CD4-positive, CD25-positive, alpha-beta regulatory T cell (primary cell): ENCODE data around the gene GRIK3. TPM values are rescaled to one million over a fixed set of nuclear protein-coding genes. Genes with fewer than 3 reads are reported as not detected.

ENCODE experiments used
- ATAC-seq, 2 donors: fragments of 150-1000 bp; cut with Tn5 transposase; one replicate each; pipeline ENCODE4 v1.10.0; 2021; ENCODE audit warnings: low read depth in 2 of 2, moderate number of reproducible peaks in 2 of 2, moderate library complexity in 1 of 2
- DNase-seq, 3 donors: peaks; one replicate each; pipeline versions ENCODE4 v3.0.0 to v3.0.0-alpha.2; 2012 to 2022; ENCODE audit warnings: mixed read lengths in 1 of 3
- H3K27ac ChIP-seq: one replicate; pipeline ENCODE4 v1.7.0; 2013; ENCODE audit warnings: mild to moderate bottlenecking, low read length; ENCODE audit not compliant: insufficient read depth, poor library complexity, severe bottlenecking
- H3K27me3 ChIP-seq: one replicate; pipeline ENCODE4 v1.7.0; 2013; ENCODE audit warnings: low read length; ENCODE audit not compliant: control insufficient read depth, insufficient read depth
- H3K36me3 ChIP-seq: one replicate; pipeline ENCODE4 v1.7.0; 2013; ENCODE audit warnings: mild to moderate bottlenecking, low read length, moderate library complexity; ENCODE audit not compliant: control insufficient read depth, insufficient read depth
- H3K4me1 ChIP-seq: 2 replicates; pipeline ENCODE4 v1.7.0; 2013; ENCODE audit warnings: mild to moderate bottlenecking, low read length; ENCODE audit not compliant: insufficient read depth, control insufficient read depth, poor library complexity, severe bottlenecking
- H3K4me3 ChIP-seq: one replicate; pipeline ENCODE4 v1.7.0; 2013; ENCODE audit warnings: low read depth, mild to moderate bottlenecking, low read length, moderate library complexity
- H3K9me3 ChIP-seq, 2 experiments: 1 replicate in 1 of 2; 2 replicates in 1 of 2; pipeline ENCODE4 v1.7.0; 2013; ENCODE audit warnings: low read length in 2 of 2, mild to moderate bottlenecking in 1 of 2, moderate library complexity in 1 of 2; ENCODE audit not compliant: control insufficient read depth in 2 of 2
- H3K27ac Mint-ChIP-seq, 3 donors: one replicate each; pipeline ENCODE4 v1.8.0; 2020 to 2022; ENCODE audit warnings: mild to moderate bottlenecking in 3 of 3, mixed read lengths in 3 of 3, moderate library complexity in 2 of 3
- H3K27me3 Mint-ChIP-seq: one replicate; pipeline ENCODE4 v1.8.0; 2022; ENCODE audit warnings: mild to moderate bottlenecking, mixed read lengths
- H3K36me3 Mint-ChIP-seq: one replicate; pipeline ENCODE4 v1.8.0; 2020; ENCODE audit warnings: mixed read lengths
- H3K4me1 Mint-ChIP-seq, 4 donors: one replicate each; pipeline ENCODE4 v1.8.0; 2020 to 2022; ENCODE audit warnings: mixed read lengths in 4 of 4, mild to moderate bottlenecking in 1 of 4
- H3K4me3 Mint-ChIP-seq, 4 donors: one replicate each; pipeline ENCODE4 v1.8.0; 2020 to 2022; ENCODE audit warnings: mild to moderate bottlenecking in 4 of 4, mixed read lengths in 4 of 4, moderate library complexity in 3 of 4
- H3K9me3 Mint-ChIP-seq, 7 donors: one replicate each; pipeline ENCODE4 v1.8.0; 2020 to 2022; ENCODE audit warnings: mixed read lengths in 7 of 7, mild to moderate bottlenecking in 3 of 7, moderate library complexity in 2 of 7
- polyA plus RNA-seq, 4 donors: library from polyadenylated mRNA; unstranded; fragments of 300-500 nt; fragmentation: Illumina TruSeq; gene quantifications; one replicate each; pipeline ENCODE4 v1.2.3, GENCODE V29; 2021
- total RNA-seq: library from RNA; stranded (reverse); gene quantifications from one replicate; pipeline ENCODE4 v1.2.3, GENCODE V29; 2022

Gene GRIK3
- total and polyA plus RNA-seq, 5 donors from 2014 or later, result not detected

- no peak for ATAC-seq
- no peaks in the 10 kb centered on the region for H3K4me1 Mint-ChIP-seq
- Histone ChIP-seq H3K4me3 (no peak overlapping the region), H3K27ac (no peak overlapping the region), H3K36me3 (no peaks in the 10 kb centered on the region), H3K9me3 (no peaks in the 10 kb centered on the region), H3K27me3 (peaks cover 3% of the 10 kb centered on the region), H3K4me1 (no peaks in the 10 kb centered on the region)
- H3K9me3 Mint-ChIP-seq, result peaks cover 0 to 3% (median 0%) of the 10 kb centered on the region in 7 donors
- no peak for DNase-seq
- no peak overlapping the region for H3K4me3 Mint-ChIP-seq
- H3K27ac Mint-ChIP-seq, result no peak overlapping the region
- H3K36me3 Mint-ChIP-seq, result no peaks in the 10 kb centered on the region
- peaks cover 4% of the 10 kb centered on the region for H3K27me3 Mint-ChIP-seq
These were observed 39.0 kb upstream of the GRIK3 start for GRCh38 chr1:37073152-37073853.

DNA sequence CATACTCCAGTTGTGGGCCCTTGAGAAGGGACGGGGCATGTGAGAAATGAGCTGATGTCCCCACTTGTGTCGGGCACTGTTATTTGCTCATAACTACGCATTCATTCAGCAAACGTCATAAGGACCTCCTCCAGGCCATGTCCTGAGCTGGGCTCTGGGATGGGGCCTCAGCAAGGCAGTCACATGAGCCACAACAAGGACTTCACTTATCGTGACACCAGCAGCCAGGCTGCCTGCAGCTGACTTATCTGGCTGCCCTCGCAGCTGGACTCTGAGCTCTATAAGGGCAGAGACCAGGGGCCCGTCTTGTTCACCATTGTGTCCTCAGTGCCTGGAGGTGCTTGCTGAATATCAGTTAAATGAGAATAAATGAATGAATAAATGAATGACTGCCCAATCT, 37.5 kb upstream of the GRIK3 start:
- H3K9me3 ChIP-seq, result no peaks in the 10 kb centered on the region

DNA sequence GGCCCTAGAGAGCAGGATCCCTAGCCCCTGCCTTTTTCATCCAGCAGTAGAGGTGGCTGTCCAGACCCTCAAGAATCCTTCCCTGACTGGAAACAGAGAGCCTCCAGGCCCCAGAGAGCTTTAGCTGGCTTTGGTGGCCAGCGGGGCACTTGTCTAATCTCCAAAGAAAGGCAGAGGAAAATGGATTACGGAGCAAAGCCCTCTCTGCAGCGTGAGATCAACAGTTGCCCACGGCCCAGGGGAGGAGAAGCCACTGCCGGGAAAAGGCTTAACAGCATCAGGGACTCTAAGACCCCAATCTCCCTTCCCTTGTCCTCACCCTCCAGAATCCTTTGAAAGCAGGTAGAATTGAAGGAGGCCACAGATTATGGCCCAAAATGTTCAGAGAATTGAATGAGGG, 35.8 kb upstream of the GRIK3 start:
- H3K36me3 ChIP-seq, result no peaks in the 10 kb centered on the region
- no peaks in the 10 kb centered on the region for H3K4me1 ChIP-seq
- H3K4me3 ChIP-seq, result no peak overlapping the region
- peaks cover 4% of the 10 kb centered on the region for H3K27me3 Mint-ChIP-seq
- no peak overlapping the region for H3K27ac Mint-ChIP-seq
- H3K9me3 ChIP-seq, result no peaks in the 10 kb centered on the region
- H3K4me3 Mint-ChIP-seq, result no peak overlapping the region
- H3K9me3 Mint-ChIP-seq, result no peaks in the 10 kb centered on the region
- DNase-seq, result no peak
- H3K27me3 ChIP-seq, result peaks cover 3% of the 10 kb centered on the region
- H3K27ac ChIP-seq, result no peak overlapping the region
- ATAC-seq, result no peak
- H3K4me1 Mint-ChIP-seq, result no peaks in the 10 kb centered on the region
- H3K36me3 Mint-ChIP-seq, result no peaks in the 10 kb centered on the region

More for the DNA sequence above, 37.5 kb upstream of the GRIK3 start:
- Mint-ChIP-seq H3K27me3 (peaks cover 4% of the 10 kb centered on the region), H3K36me3 (no peaks in the 10 kb centered on the region), H3K4me3 (no peak overlapping the region), H3K4me1 (no peaks in the 10 kb centered on the region), H3K27ac (no peak overlapping the region), H3K9me3 (no peaks in the 10 kb centered on the region)
- DNase-seq (no peak), ATAC-seq (no peak)
- Histone ChIP-seq H3K4me3 (no peak overlapping the region), H3K27ac (no peak overlapping the region), H3K4me1 (no peaks in the 10 kb centered on the region), H3K27me3 (peaks cover 3% of the 10 kb centered on the region), H3K36me3 (no peaks in the 10 kb centered on the region)

- no peaks in the 10 kb centered on the region for H3K9me3 ChIP-seq
- no peaks in the 10 kb centered on the region for H3K9me3 Mint-ChIP-seq
- no peak overlapping the region for H3K4me3 Mint-ChIP-seq
- no peak for DNase-seq
- H3K4me3 ChIP-seq, result no peak overlapping the region
- no peaks in the 10 kb centered on the region for H3K4me1 ChIP-seq
- no peaks in the 10 kb centered on the region for H3K36me3 Mint-ChIP-seq
- peaks cover 6% of the 10 kb centered on the region for H3K27me3 Mint-ChIP-seq
- no peak for ATAC-seq
- H3K27me3 ChIP-seq, result peaks cover 3% of the 10 kb centered on the region
- H3K4me1 Mint-ChIP-seq, result no peaks in the 10 kb centered on the region
- H3K27ac Mint-ChIP-seq, result no peak overlapping the region
- H3K27ac ChIP-seq, result no peak overlapping the region
- no peaks in the 10 kb centered on the region for H3K36me3 ChIP-seq
These were observed 35.1 kb upstream of the GRIK3 start for GRCh38 chr1:37069406-37069805.

GRCh38 chr1:37068897-37069296, 34.6 kb upstream of the GRIK3 start:
- no peak overlapping the region for H3K4me3 ChIP-seq
- H3K27ac Mint-ChIP-seq, result no peak overlapping the region

DNA sequence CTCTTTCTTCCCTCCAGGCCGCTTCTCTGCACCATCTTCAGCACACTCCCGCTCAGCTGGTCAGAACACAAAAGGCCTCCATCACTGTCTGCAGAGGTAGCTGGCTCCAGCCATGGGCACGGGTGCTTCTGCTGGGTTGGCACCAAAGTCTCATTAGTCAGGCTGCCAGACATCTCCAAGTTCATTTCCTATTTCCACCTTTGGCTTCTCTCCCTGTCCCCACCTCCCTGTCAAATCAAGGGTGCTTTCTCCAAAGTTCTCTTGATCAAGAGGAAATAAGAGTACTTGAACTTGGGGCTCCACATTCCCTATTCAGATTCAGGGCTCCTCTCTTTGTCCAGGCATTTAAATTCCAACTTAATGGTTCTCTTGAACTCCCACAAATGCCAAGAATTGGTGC, 33.9 kb upstream of the GRIK3 start:
- H3K4me3 Mint-ChIP-seq, result no peak overlapping the region

More at GRCh38 chr1:37068897-37069296, 34.6 kb upstream of the GRIK3 start:
- Mint-ChIP-seq H3K36me3 (no peaks in the 10 kb centered on the region), H3K4me1 (no peaks in the 10 kb centered on the region), H3K4me3 (no peak overlapping the region), H3K27me3 (peaks cover 9% of the 10 kb centered on the region), H3K9me3 (no peaks in the 10 kb centered on the region)
- no peak for ATAC-seq
- no peaks in the 10 kb centered on the region for H3K36me3 ChIP-seq
- no peak for DNase-seq
- no peaks in the 10 kb centered on the region for H3K4me1 ChIP-seq
- H3K9me3 ChIP-seq, result no peaks in the 10 kb centered on the region
- no peak overlapping the region for H3K27ac ChIP-seq
- peaks cover 3% of the 10 kb centered on the region for H3K27me3 ChIP-seq

DNA sequence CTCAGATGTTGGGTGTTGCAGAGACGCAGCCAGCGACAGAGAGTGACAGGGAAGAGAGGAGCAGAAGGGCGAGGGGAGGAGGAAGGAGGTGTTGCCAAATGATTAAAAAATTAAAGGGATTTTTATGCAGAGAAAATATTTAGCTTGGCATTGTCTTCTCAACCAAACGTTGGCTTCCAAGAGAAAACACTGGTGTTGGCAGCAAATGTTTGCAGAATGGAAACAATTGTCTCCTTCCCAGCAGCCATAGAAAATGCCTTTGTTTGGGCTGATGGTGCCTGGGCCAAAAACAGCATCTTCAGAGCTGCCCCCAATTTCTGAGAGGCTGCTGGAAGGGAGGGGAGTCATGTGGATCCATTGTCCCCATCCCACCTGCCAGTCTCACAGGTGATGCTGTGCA, 29.7 kb upstream of the GRIK3 start:
- H3K36me3 ChIP-seq, result no peaks in the 10 kb centered on the region
- Mint-ChIP-seq H3K4me1 (no peaks in the 10 kb centered on the region), H3K4me3 (no peak overlapping the region), H3K9me3 (no peaks in the 10 kb centered on the region), H3K36me3 (no peaks in the 10 kb centered on the region), H3K27me3 (peaks cover 13% of the 10 kb centered on the region), H3K27ac (no peak overlapping the region)
- no peaks in the 10 kb centered on the region for H3K27me3 ChIP-seq
- no peaks in the 10 kb centered on the region for H3K4me1 ChIP-seq
- no peaks in the 10 kb centered on the region for H3K9me3 ChIP-seq
- no peak overlapping the region for H3K4me3 ChIP-seq
- ATAC-seq, result no peak
- no peak for DNase-seq
- no peak overlapping the region for H3K27ac ChIP-seq

More for the DNA sequence above, 33.9 kb upstream of the GRIK3 start:
- H3K36me3 ChIP-seq, result no peaks in the 10 kb centered on the region
- H3K4me3 ChIP-seq, result no peak overlapping the region
- H3K27ac ChIP-seq, result no peak overlapping the region
- Mint-ChIP-seq H3K4me1 (no peaks in the 10 kb centered on the region), H3K36me3 (no peaks in the 10 kb centered on the region), H3K27me3 (peaks cover 9% of the 10 kb centered on the region), H3K27ac (no peak overlapping the region), H3K9me3 (no peaks in the 10 kb centered on the region)
- DNase-seq, result no peak
- H3K9me3 ChIP-seq, result no peaks in the 10 kb centered on the region
- no peaks in the 10 kb centered on the region for H3K4me1 ChIP-seq
- ATAC-seq, result no peak
- peaks cover 3% of the 10 kb centered on the region for H3K27me3 ChIP-seq

GRCh38 chr1:37059346-37059745, 25.0 kb upstream of the GRIK3 start:
- Mint-ChIP-seq H3K27ac (no peak overlapping the region), H3K4me3 (no peak overlapping the region), H3K4me1 (no peaks in the 10 kb centered on the region), H3K9me3 (peaks cover 0 to 1% (median 0%) of the 10 kb centered on the region in 7 donors), H3K36me3 (no peaks in the 10 kb centered on the region), H3K27me3 (peaks cover 6% of the 10 kb centered on the region)
- DNase-seq (no peak), ATAC-seq (no peak)
- H3K27me3 ChIP-seq, result no peaks in the 10 kb centered on the region
- H3K4me3 ChIP-seq, result no peak overlapping the region
- H3K27ac ChIP-seq, result no peak overlapping the region
- H3K9me3 ChIP-seq, result no peaks in the 10 kb centered on the region
- no peaks in the 10 kb centered on the region for H3K4me1 ChIP-seq
- no peaks in the 10 kb centered on the region for H3K36me3 ChIP-seq
